T47D (cell line): Measurements from ENCODE around the gene EXOG.
"Not testable (repeated sequence)": the region's sequence is repeated elsewhere in the genome, so short reads cannot be mapped to it uniquely, and the experiment has no call there.

ENCODE experiments used
- DNase-seq, 2 experiments: peaks; one replicate each; pipeline versions ENCODE4 v3.0.0 to v3.0.0-alpha.2; 2011 to 2012; ENCODE audit warnings: low read depth in 1 of 2, low spot score in 1 of 2
- JUND ChIP-seq: IDR thresholded peaks from 2 replicates; pipeline ENCODE4 v1.6.1; 2012; ENCODE audit warnings: low read depth
- in situ Hi-C: cut with HindIII; loops from 2 replicates; pipeline ENCODE4 v1.10.0; 2016; ENCODE audit warnings: low sequenced_read_pairs, low pct_unique_long_range_greater_than_20kb

Gene EXOG

GRCh38 chr3:38566215-38566528 lies 70.0 kb downstream of the EXOG start:
- DNase-seq = no peak
- in situ Hi-C loops = no loop called here
- TF ChIP-seq JUND = no peak

- DNase-seq, in situ Hi-C loops: not testable (repeated sequence)
Observed at GRCh38 chr3:38566794-38567193, 70.7 kb downstream of the EXOG start.

GRCh38 chr3:38567498-38567897 lies 71.4 kb downstream of the EXOG start:
- no peak for TF ChIP-seq JUND
- in situ Hi-C loops = no loop called here
- DNase-seq = no peak

GRCh38 chr3:38573111-38573510 lies 77.0 kb downstream of the EXOG start:
- TF ChIP-seq JUND = no peak
- no peak for DNase-seq
- in situ Hi-C loops = no loop called here

- no peak for DNase-seq
- TF ChIP-seq JUND = no peak
- in situ Hi-C loops = no loop called here
Observed at GRCh38 chr3:38573556-38573955, 77.4 kb downstream of the EXOG start.

GRCh38 chr3:38574411-38575278 lies 78.5 kb downstream of the EXOG start:
- no peak for DNase-seq
- TF ChIP-seq JUND = no peak
- in situ Hi-C loops = no loop called here

GRCh38 chr3:38575279-38575843 lies 79.2 kb downstream of the EXOG start:
- TF ChIP-seq JUND = no peak
- in situ Hi-C loops = no loop called here
- no peak for DNase-seq
